GM21576 (cell line): Measurements from ENCODE around the gene ABHD3.
A peak's percentile ranks its signal among the peaks of the same experiment; 100 is the strongest.
"Not testable (repeated sequence)": the region's sequence is repeated elsewhere in the genome, so short reads cannot be mapped to it uniquely, and the experiment has no call there.

Experiments
- ATAC-seq: cut with Tn5 transposase; IDR thresholded peaks from one replicate; pipeline ENCODE4 v1.9.1; 2021; ENCODE audit warnings: mild to moderate bottlenecking, moderate library complexity; ENCODE audit not compliant: unreplicated experiment

The ABHD3 gene

DNA sequence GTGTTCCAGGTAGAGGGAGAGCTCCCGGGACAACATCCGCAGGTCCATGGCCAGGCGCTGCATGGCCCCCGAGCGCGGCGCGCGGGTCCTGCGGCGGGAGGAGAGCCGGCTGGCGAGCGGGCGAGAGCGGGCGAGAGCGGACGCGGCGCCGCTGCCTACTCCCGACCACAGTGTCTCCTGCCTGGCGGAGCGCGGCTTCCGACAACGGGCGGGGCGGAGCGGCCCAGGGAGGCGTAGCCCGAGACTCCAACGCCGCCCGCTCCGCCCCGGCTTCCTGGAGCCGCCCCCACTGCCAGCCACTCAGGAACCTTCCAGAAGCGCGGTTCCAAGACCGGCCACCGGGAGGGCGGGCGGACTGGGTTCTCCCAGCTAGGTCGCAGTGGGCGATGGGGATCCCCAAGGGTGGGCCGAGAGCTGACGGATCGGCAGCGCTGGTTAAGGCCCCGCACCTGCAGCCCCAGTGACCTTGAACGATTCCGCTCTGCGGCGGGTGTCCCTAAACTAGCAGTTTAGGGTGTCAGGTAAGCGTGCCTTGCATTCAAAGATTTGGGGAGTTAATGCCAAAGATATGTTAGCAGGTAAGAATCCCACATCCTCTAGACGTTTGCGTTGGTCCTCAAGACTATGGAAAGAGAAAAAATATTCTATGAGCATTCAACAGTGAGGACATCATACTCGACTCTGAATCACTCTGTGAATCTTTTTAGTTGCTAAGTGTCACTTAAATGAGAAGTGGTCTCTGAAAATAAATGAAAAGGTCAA lies at the start of gene ABHD3:
TSS of gene ABHD3 (minus strand) at position 172 of the 762 bp plus-strand sequence. CDS start at position 63, 109 bp downstream.
- ATAC-seq: peak; percentile 93

- ATAC-seq: no peak
Measured at GRCh38 chr18:21747764-21748693, 43.5 kb upstream of the ABHD3 start.

DNA sequence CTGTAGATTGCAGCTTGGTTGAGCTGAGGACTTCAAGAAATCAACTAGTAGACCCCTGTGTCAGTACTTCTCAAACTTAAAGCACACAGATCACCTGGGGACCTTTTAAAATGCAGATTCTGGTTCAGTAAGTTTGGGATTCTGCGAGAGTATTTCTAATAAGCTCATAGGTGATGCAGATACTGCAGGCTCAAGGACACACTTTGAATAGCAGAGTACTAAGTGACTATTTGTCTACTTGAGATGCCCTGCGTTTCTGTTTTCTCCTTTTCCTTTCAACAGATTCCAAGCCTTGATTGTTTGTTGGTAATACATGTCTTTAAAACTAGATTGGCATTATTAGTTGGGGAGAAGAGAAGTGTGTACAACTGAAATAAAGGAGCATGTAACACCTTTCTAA lies 42.7 kb upstream of the ABHD3 start:
- ATAC-seq: no peak

DNA sequence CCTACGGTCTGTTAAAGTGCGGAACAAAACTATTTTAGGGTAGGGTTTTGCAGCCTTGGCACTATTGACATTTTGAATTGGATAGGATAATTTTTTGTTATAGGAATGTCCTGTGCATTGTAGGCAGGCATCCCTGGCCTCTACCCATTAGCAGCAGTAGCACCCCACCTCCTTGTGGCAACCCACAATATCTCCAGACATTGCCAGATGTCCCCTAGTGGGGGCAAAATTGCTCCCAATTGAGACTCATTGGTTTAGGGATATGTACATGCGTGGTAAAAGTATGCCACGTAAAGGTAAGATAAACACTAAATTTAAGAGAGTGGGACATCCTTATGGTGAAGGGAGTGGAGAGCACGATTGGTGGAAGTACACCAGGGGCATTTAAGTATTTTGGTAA lies 40.7 kb upstream of the ABHD3 start:
- ATAC-seq: no peak

- no peak for ATAC-seq
Measured at GRCh38 chr18:21743166-21743832, 38.7 kb upstream of the ABHD3 start.

GRCh38 chr18:21742315-21742687 lies 37.7 kb upstream of the ABHD3 start:
- no peak for ATAC-seq

DNA sequence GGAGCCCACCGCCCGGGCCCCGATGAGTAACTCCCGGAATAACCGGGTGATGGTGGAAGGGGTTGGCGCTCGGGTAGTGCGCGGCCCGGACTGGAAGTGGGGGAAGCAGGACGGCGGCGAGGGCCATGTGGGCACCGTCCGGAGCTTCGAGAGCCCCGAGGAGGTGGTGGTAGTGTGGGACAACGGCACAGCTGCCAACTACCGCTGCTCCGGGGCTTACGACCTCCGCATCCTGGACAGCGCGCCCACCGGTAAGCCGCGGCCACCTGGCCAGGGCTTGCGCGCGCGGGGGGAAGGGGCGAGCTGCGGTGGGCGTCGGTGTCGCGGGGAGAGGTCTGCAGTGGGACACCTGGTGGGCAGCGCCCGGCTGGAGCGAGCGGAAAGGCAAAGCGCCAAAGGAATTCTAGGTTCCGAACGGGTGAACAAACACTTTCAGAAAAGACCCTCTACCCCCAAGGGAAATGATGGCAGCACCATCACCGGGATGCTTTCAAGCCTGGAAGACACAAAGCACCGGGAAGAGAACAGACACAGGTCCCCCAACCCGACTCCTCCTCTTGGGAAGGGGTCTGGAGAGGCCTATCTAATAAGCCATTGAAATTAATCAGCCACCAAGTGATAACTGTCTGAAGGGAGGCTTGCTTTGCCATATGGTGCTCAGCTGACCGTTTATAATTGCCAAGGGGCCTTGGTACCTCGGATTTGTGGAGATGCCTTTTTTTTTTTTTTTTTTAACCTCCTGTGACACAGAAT lies 37.2 kb upstream of the ABHD3 start:
- peak; percentile 4 for ATAC-seq

DNA sequence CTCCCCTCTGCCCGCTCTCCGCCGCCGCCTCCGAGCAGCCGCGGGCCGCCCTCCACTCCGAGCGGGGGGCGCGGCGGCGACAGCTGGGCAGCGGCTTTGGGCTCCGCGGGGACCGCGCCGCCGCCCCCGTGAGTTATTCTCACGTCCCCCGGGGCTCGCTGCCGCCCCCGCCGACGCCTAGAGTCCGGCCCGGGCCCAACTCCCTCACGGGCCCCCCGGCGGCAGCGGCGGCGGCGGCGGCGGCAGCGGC lies 36.7 kb upstream of the ABHD3 start:
- no peak for ATAC-seq

GRCh38 chr18:21740538-21741311 lies 36.2 kb upstream of the ABHD3 start, which contains the start of gene MIB1:
Gene MIB1 (plus strand): TSS chr18:21740792. CDS start chr18:21741584, 792 bp downstream.
- peak; percentile 98 for ATAC-seq

DNA sequence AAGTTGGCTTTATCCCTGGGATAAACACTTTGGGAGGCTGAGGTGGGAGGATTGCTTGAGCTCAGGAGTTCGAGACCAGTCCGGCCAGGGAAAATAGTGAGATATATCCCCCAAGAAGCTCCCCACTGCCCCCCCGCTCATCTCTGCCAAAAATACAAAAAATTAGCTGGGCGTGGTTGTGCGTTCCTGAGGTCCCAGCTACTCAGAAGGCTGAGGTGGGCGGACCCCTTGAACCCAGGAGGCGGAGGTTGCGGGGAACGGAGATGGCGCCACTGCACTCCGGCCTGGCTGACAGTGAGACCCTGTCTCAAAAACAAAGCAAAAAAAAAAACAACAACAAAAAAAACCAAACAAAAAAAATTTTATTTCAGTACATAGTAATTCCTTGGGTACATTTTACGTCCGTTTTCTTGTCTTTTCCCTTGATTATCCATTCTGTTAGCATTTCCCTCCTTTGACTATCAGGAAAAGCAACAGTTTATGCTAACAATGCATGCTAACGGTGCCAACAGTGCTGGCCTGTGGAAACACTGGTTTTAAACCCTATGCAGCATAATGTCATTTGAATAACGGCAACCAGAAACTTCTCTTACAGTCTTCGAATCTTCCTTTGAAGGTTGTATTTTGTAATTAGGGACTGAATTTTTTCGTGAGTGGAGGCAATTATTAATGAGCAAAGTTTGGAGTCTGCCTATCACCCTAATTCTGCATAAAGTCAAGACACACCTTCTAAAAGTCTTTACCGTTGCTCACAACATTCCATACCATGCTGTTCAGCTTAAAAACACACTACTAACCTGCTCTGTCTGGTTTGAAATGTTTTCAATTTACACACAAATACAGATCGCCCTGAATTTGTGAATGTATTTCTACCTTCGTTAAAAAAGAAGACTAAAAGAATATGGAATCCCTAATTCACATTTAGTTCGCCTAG lies 35.3 kb upstream of the ABHD3 start:
- ATAC-seq: peak; percentile 9

GRCh38 chr18:21736926-21737325 lies 32.4 kb upstream of the ABHD3 start:
- ATAC-seq: not testable (repeated sequence)

DNA sequence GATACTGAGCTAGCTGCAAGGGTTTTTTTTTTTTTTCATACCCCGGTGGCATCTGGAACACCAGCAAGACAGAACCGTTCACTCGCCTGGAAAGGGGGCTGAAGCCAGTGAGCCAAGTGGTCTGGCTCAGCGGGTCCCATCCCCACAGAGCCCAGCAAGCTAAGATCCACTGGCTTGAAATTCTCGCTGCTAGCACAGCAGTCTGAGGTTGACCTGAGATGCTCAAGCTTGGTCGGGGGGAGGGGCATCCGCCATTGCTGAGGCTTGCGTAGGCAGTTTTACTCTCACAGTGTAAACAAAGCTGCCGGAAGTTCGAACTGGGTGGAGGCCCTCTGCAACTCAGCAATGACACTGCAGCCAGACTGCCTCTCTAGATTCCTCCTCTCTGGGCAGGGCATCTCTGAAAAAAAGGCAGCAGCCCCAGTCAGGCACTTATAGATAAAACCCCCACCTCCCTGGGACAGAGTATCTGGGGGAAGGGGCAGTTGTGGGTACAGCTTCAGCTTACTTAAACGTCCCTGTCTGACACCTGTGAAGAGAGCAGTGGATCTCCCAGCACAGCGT lies 31.0 kb upstream of the ABHD3 start:
- no peak for ATAC-seq

- no peak for ATAC-seq
Measured at GRCh38 chr18:21733011-21733410, 28.4 kb upstream of the ABHD3 start.

GRCh38 chr18:21727702-21728101 lies 23.1 kb upstream of the ABHD3 start:
- no peak for ATAC-seq

GRCh38 chr18:21725201-21725600 lies 20.6 kb upstream of the ABHD3 start:
- no peak for ATAC-seq

DNA sequence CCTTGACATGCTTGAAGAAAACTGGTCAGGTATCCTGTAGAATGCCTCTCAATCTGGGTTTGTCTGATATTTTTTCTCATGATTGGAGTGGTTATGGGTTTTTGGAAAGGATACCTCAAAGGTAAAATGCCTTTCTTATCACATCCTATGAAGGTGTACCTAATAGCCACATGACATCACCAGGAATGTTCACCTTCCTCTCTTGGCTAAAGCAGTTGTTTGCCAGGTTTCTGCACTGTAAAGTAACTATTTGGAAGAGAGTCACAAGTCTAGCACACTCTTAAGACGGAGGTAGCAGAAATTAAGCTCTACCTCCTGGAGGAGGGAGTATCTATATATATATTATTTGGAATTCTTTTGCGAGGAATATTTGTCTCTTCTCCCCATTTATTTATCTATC lies 18.1 kb upstream of the ABHD3 start:
- ATAC-seq: no peak

GRCh38 chr18:21714474-21714873 lies 9.9 kb upstream of the ABHD3 start:
- no peak for ATAC-seq

DNA sequence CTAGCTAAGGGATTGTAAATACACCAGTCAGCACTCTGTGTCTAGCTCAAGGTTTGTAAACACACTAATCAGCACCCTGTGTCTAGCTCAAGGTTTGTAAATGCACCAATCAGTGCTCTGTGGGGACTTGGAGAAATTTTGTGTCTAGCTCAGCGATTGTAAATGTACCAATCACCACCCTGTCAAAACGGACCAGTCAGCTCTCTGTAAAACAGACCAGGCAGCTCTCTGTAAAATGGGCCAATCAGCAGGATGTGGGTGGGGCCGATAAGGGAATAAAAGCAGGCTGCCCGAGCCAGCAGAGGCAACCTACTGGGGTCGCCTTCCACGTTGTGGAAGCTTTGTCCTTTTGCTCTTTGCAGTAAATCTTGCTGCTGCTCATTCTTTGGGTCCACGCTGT lies 2.6 kb upstream of the ABHD3 start:
- not testable (repeated sequence) for ATAC-seq

DNA sequence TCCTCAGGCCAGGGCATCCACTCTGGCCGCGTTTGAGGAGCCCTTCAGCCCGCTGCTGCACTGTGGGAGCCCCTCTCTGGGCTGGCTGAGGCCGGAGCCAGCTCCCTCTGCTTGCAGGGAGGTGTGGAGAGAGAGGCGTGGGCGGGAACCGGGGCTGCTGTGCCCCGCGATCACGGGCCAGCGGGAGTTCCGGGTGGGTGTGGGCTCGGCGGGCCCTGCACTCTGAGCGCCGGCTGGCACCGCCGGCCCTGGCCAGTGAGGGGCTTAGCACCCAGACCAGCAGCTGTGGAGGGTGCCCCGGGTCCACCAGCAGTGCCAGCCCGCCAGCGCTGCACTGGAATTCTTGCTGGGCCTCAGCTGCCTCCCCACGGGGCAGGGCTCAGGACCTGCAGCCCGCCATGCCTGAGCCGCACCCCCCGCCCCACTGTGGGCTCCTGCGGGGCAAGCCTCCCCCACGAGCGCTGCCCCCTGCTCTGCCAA lies 1.9 kb upstream of the ABHD3 start:
- ATAC-seq: no peak
